K562 (cell line): ENCODE measurements around the gene ADPGK.

ENCODE experiments used
- ERF ChIP-seq: fragments of 450-650 bp; formaldehyde crosslinking; IDR thresholded peaks from 2 replicates; pipeline ENCODE4 v1.4.0; 2020; ENCODE audit warnings: mild to moderate bottlenecking, mixed read lengths
- GABPA ChIP-seq: fragments of 200-800 bp; sonication (Bioruptor generic); conservative IDR thresholded peaks from 2 replicates; pipeline ENCODE4 v1.6.1; 2016; ENCODE audit warnings: low read depth, missing genetic modification characterization, missing compliant biosample characterization
- GATAD2B ChIP-seq: fragments of 450-650 bp; IDR thresholded peaks from 2 replicates; pipeline ENCODE4 v1.6.1; 2017; ENCODE audit warnings: mild to moderate bottlenecking, borderline replicate concordance
- POLR2H ChIP-seq: IDR thresholded peaks from 2 replicates; pipeline ENCODE4 v1.6.1; 2016; ENCODE audit warnings: missing genetic modification characterization, low read depth, mild to moderate bottlenecking, control low read depth, missing compliant biosample characterization, moderate library complexity
- RBBP5 ChIP-seq: fragments of 200-600 bp; sonication (generic); IDR thresholded peaks from 2 replicates; pipeline ENCODE4 v1.6.1; 2012; ENCODE audit warnings: borderline replicate concordance, mild to moderate bottlenecking, low read length, control low read depth, inconsistent platforms; ENCODE audit not compliant: insufficient read depth, poor library complexity, severe bottlenecking
- XRCC3 ChIP-seq: fragments of 450-650 bp; IDR thresholded peaks from 2 replicates; pipeline ENCODE4 v1.6.1; 2017; ENCODE audit warnings: mild to moderate bottlenecking, moderate library complexity
- TF ChIP-seq, protein P1 (sequence below): sonication (generic); formaldehyde crosslinking; IDR thresholded peaks from 2 replicates; pipeline ENCODE4 v1.8.0; 2023; ENCODE audit warnings: missing genetic modification reagents, mild to moderate bottlenecking, borderline replicate concordance
- TF ChIP-seq, protein P2 (sequence below): fragments of 250-450 bp; sonication (Bioruptor Pico); IDR thresholded peaks from 2 replicates; pipeline ENCODE4 v1.4.0; 2020; ENCODE audit warnings: mild to moderate bottlenecking

GRCh38 chr15:72783004-72783639 lies 436 bp downstream of the ADPGK start:
- TF ChIP-seq, protein P1, sequence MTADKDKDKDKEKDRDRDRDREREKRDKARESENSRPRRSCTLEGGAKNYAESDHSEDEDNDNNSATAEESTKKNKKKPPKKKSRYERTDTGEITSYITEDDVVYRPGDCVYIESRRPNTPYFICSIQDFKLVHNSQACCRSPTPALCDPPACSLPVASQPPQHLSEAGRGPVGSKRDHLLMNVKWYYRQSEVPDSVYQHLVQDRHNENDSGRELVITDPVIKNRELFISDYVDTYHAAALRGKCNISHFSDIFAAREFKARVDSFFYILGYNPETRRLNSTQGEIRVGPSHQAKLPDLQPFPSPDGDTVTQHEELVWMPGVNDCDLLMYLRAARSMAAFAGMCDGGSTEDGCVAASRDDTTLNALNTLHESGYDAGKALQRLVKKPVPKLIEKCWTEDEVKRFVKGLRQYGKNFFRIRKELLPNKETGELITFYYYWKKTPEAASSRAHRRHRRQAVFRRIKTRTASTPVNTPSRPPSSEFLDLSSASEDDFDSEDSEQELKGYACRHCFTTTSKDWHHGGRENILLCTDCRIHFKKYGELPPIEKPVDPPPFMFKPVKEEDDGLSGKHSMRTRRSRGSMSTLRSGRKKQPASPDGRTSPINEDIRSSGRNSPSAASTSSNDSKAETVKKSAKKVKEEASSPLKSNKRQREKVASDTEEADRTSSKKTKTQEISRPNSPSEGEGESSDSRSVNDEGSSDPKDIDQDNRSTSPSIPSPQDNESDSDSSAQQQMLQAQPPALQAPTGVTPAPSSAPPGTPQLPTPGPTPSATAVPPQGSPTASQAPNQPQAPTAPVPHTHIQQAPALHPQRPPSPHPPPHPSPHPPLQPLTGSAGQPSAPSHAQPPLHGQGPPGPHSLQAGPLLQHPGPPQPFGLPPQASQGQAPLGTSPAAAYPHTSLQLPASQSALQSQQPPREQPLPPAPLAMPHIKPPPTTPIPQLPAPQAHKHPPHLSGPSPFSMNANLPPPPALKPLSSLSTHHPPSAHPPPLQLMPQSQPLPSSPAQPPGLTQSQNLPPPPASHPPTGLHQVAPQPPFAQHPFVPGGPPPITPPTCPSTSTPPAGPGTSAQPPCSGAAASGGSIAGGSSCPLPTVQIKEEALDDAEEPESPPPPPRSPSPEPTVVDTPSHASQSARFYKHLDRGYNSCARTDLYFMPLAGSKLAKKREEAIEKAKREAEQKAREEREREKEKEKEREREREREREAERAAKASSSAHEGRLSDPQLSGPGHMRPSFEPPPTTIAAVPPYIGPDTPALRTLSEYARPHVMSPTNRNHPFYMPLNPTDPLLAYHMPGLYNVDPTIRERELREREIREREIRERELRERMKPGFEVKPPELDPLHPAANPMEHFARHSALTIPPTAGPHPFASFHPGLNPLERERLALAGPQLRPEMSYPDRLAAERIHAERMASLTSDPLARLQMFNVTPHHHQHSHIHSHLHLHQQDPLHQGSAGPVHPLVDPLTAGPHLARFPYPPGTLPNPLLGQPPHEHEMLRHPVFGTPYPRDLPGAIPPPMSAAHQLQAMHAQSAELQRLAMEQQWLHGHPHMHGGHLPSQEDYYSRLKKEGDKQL (CRISPR knock-in tag) = no peak
- TF ChIP-seq GABPA (tag) = no peak
- no peak for TF ChIP-seq POLR2H
- TF ChIP-seq, protein P2, sequence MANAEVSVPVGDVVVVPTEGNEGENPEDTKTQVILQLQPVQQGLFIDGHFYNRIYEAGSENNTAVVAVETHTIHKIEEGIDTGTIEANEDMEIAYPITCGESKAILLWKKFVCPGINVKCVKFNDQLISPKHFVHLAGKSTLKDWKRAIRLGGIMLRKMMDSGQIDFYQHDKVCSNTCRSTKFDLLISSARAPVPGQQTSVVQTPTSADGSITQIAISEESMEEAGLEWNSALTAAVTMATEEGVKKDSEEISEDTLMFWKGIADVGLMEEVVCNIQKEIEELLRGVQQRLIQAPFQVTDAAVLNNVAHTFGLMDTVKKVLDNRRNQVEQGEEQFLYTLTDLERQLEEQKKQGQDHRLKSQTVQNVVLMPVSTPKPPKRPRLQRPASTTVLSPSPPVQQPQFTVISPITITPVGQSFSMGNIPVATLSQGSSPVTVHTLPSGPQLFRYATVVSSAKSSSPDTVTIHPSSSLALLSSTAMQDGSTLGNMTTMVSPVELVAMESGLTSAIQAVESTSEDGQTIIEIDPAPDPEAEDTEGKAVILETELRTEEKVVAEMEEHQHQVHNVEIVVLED (CRISPR knock-in tag) = no peak
- no peak for TF ChIP-seq RBBP5
- no peak for TF ChIP-seq GATAD2B
- no peak for TF ChIP-seq ERF
- TF ChIP-seq XRCC3 = no peak
